BE2C (cell line): ENCODE data around the gene PRRG2.

Experiments
- DNase-seq: peaks from one replicate; pipeline ENCODE4 v3.0.0-alpha.2; 2020
- H3K27me3 ChIP-seq: fragments of 250-450 bp; sonication (Bioruptor Pico); 2 replicates; pipeline ENCODE4 v1.5.1; 2020; ENCODE audit warnings: mild to moderate bottlenecking
- H3K36me3 ChIP-seq: fragments of 250-450 bp; sonication (Bioruptor Pico); 2 replicates; pipeline ENCODE4 v1.5.1; 2020; ENCODE audit warnings: mild to moderate bottlenecking
- H3K4me1 ChIP-seq: fragments of 250-450 bp; sonication (Bioruptor Pico); 2 replicates; pipeline ENCODE4 v1.5.1; 2020
- H3K4me3 ChIP-seq: 2 replicates; pipeline ENCODE4 v1.5.1; 2011; ENCODE audit warnings: low read depth, low read length
- H3K9me3 ChIP-seq: fragments of 250-450 bp; sonication (Bioruptor Pico); 2 replicates; pipeline ENCODE4 v1.5.1; 2020
- TF ChIP-seq, protein P1 (sequence below): IDR thresholded peaks from 2 replicates; pipeline ENCODE4 v1.5.1; 2012; ENCODE audit warnings: mild to moderate bottlenecking, low read depth, low read length

The PRRG2 gene

GRCh38 chr19:49579193-49579592 is 1.9 kb upstream of the PRRG2 start:
- no peaks in the 10 kb centered on the region for H3K4me1 ChIP-seq
- TF ChIP-seq, protein P1, sequence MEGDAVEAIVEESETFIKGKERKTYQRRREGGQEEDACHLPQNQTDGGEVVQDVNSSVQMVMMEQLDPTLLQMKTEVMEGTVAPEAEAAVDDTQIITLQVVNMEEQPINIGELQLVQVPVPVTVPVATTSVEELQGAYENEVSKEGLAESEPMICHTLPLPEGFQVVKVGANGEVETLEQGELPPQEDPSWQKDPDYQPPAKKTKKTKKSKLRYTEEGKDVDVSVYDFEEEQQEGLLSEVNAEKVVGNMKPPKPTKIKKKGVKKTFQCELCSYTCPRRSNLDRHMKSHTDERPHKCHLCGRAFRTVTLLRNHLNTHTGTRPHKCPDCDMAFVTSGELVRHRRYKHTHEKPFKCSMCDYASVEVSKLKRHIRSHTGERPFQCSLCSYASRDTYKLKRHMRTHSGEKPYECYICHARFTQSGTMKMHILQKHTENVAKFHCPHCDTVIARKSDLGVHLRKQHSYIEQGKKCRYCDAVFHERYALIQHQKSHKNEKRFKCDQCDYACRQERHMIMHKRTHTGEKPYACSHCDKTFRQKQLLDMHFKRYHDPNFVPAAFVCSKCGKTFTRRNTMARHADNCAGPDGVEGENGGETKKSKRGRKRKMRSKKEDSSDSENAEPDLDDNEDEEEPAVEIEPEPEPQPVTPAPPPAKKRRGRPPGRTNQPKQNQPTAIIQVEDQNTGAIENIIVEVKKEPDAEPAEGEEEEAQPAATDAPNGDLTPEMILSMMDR: no peak
- peaks cover 18% of the 10 kb centered on the region for H3K36me3 ChIP-seq
- no peaks in the 10 kb centered on the region for H3K9me3 ChIP-seq
- no peak for DNase-seq
- no peaks in the 10 kb centered on the region for H3K27me3 ChIP-seq
- peak overlapping the region; percentile 78 for H3K4me3 ChIP-seq

DNA sequence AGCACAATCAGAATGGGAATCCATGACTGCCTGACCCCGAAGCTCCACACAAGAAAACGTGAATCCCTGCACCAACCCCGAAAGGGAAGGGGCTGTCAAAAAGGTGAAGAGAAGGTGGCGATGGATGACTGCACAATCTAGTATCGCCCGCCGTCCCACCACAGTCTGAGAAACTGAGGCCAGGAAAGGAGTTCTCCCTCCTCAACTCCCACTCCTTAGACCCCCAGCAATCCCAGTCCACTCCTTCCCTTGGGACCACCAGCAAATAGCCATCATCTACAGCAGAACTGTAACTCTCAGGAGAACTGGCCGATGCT is 1.2 kb upstream of the PRRG2 start:
- H3K27me3 ChIP-seq: no peaks in the 10 kb centered on the region
- H3K9me3 ChIP-seq: no peaks in the 10 kb centered on the region
- peaks cover 14% of the 10 kb centered on the region for H3K36me3 ChIP-seq
- H3K4me3 ChIP-seq: peak overlapping the region; percentile 78
- no peak for DNase-seq
- TF ChIP-seq, protein P1: no peak
- H3K4me1 ChIP-seq: no peaks in the 10 kb centered on the region

DNA sequence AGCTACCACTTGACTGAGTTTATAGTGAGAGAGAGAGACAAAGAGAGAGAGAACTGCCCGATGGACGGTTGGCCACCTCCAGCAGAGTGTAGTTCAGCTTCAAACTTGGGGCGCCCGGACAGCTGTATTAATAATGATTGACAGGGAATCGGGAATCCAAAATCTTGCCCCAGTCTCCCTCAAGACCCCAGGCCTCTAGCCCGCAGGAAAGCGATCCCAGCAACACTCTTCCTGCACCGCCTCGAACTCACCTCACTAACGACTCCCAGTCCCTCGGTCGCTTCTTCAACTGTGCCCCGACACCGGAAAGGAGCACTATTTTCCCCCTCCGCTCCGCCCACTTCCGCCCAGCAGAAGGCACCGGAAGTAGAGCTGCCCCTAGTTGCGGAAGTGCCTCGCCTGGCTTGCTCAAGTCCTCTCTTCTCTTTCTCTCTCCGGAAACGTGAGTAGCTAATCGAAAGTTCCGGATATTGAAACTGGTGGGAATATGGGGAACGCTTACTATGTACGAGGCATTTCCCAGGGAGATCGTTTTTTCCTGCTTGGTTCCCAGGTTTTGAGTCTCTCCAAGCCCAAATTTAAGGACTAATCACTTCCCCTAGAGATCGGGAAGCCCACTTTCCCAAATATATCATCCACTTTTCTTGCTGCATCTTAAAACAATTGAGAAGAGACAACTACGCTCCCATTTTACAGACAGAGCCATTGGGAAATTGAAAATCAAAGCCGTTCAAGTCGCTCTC is 681 bp upstream of the PRRG2 start, which contains the start of gene NOSIP:
NOSIP (minus strand) TSS at position 293 of the 743 bp plus-strand sequence. CDS start 19,865 bp downstream, outside the sequence.
- Histone ChIP-seq H3K4me3 (peak within 1 kb of the TSS; percentile 78), H3K9me3 (no peaks in the 10 kb centered on the region), H3K36me3 (peaks cover 9% of the 10 kb centered on the region; the same call in 1 of the 2 replicates), H3K4me1 (peaks cover 5% of the 10 kb centered on the region; the same call in 1 of the 2 replicates), H3K27me3 (no peaks in the 10 kb centered on the region)
- TF ChIP-seq, protein P1: no peak
- peak; percentile 97 for DNase-seq

- H3K27me3 ChIP-seq: no peaks in the 10 kb centered on the region
- H3K4me3 ChIP-seq: no peak overlapping the region
- DNase-seq: no peak
- H3K9me3 ChIP-seq: no peaks in the 10 kb centered on the region
- H3K36me3 ChIP-seq: no peaks in the 10 kb centered on the region
- H3K4me1 ChIP-seq: peaks cover 5% of the 10 kb centered on the region; the same call in 1 of the 2 replicates
- TF ChIP-seq, protein P1: no peak
These were observed 2.1 kb downstream of the PRRG2 start for GRCh38 chr19:49583239-49583638.

GRCh38 chr19:49585023-49585422 is 3.9 kb downstream of the PRRG2 start:
- peak; percentile 60 for DNase-seq
- TF ChIP-seq, protein P1: no peak
- Histone ChIP-seq H3K9me3 (no peaks in the 10 kb centered on the region), H3K4me3 (no peak overlapping the region), H3K4me1 (peaks cover 5% of the 10 kb centered on the region; the same call in 1 of the 2 replicates), H3K36me3 (no peaks in the 10 kb centered on the region), H3K27me3 (no peaks in the 10 kb centered on the region)

GRCh38 chr19:49587227-49587626 is 6.1 kb downstream of the PRRG2 start:
- H3K27me3 ChIP-seq: no peaks in the 10 kb centered on the region
- H3K4me1 ChIP-seq: peaks cover 5% of the 10 kb centered on the region; the same call in 1 of the 2 replicates
- TF ChIP-seq, protein P1: no peak
- no peak overlapping the region for H3K4me3 ChIP-seq
- no peak for DNase-seq
- H3K36me3 ChIP-seq: no peaks in the 10 kb centered on the region
- H3K9me3 ChIP-seq: no peaks in the 10 kb centered on the region
